K562 (cell line): ENCODE results near the gene TRMT1. TPM values are rescaled to one million over a fixed set of nuclear protein-coding genes. Genes with fewer than 3 reads are reported as not detected.
A peak's percentile ranks its signal among the peaks of the same experiment; 100 is the strongest.

Experiments
- ELF2 ChIP-seq: fragments of 250-450 bp; sonication (Bioruptor Pico); IDR thresholded peaks from 2 replicates; pipeline ENCODE4 v1.5.0; 2021; ENCODE audit warnings: mild to moderate bottlenecking
- FOSL1 ChIP-seq: fragments of 200-800 bp; sonication (Bioruptor generic); conservative IDR thresholded peaks from 2 replicates; pipeline ENCODE4 v1.6.1; 2016; ENCODE audit warnings: missing genetic modification characterization, missing compliant biosample characterization
- GTF2F1 ChIP-seq: IDR thresholded peaks from 2 replicates; pipeline ENCODE4 v1.6.1; 2011; ENCODE audit warnings: low read depth, low read length, improper control_type of control experiment
- MAFK ChIP-seq: IDR thresholded peaks from 2 replicates; pipeline ENCODE4 v1.6.1; 2011; ENCODE audit warnings: low read length, improper control_type of control experiment
- MCM5 ChIP-seq: fragments of 450-650 bp; IDR thresholded peaks from 2 replicates; pipeline ENCODE4 v1.6.1; 2016; ENCODE audit warnings: low read depth
- NFYB ChIP-seq: IDR thresholded peaks from 2 replicates; pipeline ENCODE4 v1.6.1; 2011; ENCODE audit warnings: mild to moderate bottlenecking, moderate library complexity; ENCODE audit not compliant: insufficient read length; ENCODE audit errors: extremely low read depth
- RFX7 ChIP-seq: fragments of 250-450 bp; sonication (Bioruptor Pico); IDR thresholded peaks from 2 replicates; pipeline ENCODE4 v1.5.1; 2021; ENCODE audit warnings: mild to moderate bottlenecking
- RUNX1 ChIP-seq: sonication (generic); IDR thresholded peaks from 2 replicates; pipeline ENCODE4 v1.6.1; 2016; ENCODE audit warnings: antibody characterized with exemption, low read depth
- SMARCA4 ChIP-seq: fragments of 450-650 bp; IDR thresholded peaks from 2 replicates; pipeline ENCODE4 v1.6.1; 2016
- ZBTB7A ChIP-seq: IDR thresholded peaks from 2 replicates; pipeline ENCODE4 v1.6.1; 2011; ENCODE audit warnings: low read depth, mild to moderate bottlenecking, low read length, moderate library complexity, borderline replicate concordance; ENCODE audit not compliant: control insufficient read depth
- ZKSCAN8 ChIP-seq: fragments of 200-800 bp; sonication (Bioruptor generic); IDR thresholded peaks from 2 replicates; pipeline ENCODE4 v1.6.1; 2016; ENCODE audit warnings: missing genetic modification characterization, missing compliant biosample characterization
- ZNF165 ChIP-seq: fragments of 250-450 bp; sonication (Bioruptor Pico); IDR thresholded peaks from 2 replicates; pipeline ENCODE4 v1.4.0; 2020; ENCODE audit warnings: borderline replicate concordance
- polyA plus RNA-seq, 8 experiments: library from polyadenylated mRNA; depleted of rRNA in 4 of 8; stranded (reverse) in 5 of 8; unstranded in 3 of 8; fragments of >200 nt; fragmentation: Nextera tagmentation in 2 of 8; fragmentation: Illumina TruSeq in 1 of 8; extraction: Ambion mirVana in 2 of 8; extraction: Trizol in 1 of 8; gene quantifications; 2 replicates each; pipeline versions ENCODE4 v1.2.1 to v1.2.3, GENCODE V29; 2011 to 2014; ENCODE audit warnings: inconsistent platforms in 1 of 8, missing spikeins in 1 of 8
- total RNA-seq, 7 experiments: library from RNA; depleted of rRNA in 6 of 7; stranded (reverse); fragments of >200 nt in 6 of 7; fragmentation: Illumina TruSeq in 2 of 7; extraction: Trizol in 2 of 7; gene quantifications; 2 replicates each; pipeline versions ENCODE4 v1.2.1 to v1.2.3, GENCODE V29; 2011 to 2021; ENCODE audit warnings: low replicate concordance in 1 of 7
- TF ChIP-seq, protein P1 (sequence below): fragments of 250-450 bp; sonication (Bioruptor Pico); IDR thresholded peaks from 2 replicates; pipeline ENCODE4 v1.9.0; 2021; ENCODE audit warnings: mild to moderate bottlenecking, inconsistent platforms
- TF ChIP-seq, protein P2 (sequence below): fragments of 250-450 bp; sonication (Bioruptor Pico); IDR thresholded peaks from 2 replicates; pipeline ENCODE4 v1.4.0; 2020; ENCODE audit warnings: mild to moderate bottlenecking, moderate library complexity, borderline replicate concordance
- TF ChIP-seq, protein P3 (sequence below), 2 experiments: fragments of 450-650 bp; conservative IDR thresholded peaks; 2 replicates each; pipeline ENCODE4 v1.6.1; 2017; ENCODE audit warnings: mild to moderate bottlenecking in 2 of 2, moderate library complexity in 2 of 2
- TF ChIP-seq, protein P4 (sequence below): fragments of 250-450 bp; sonication (Bioruptor Pico); IDR thresholded peaks from 2 replicates; pipeline ENCODE4 v1.4.0; 2020; ENCODE audit warnings: borderline replicate concordance
- TF ChIP-seq, protein P5 (sequence below): conservative IDR thresholded peaks from 2 replicates; pipeline ENCODE4 v1.6.1; 2011; ENCODE audit warnings: low read depth, mild to moderate bottlenecking, low read length; ENCODE audit not compliant: control insufficient read depth

The TRMT1 gene
- total and polyA plus RNA-seq, 9 of the 15 experiments (the other 6 are each of a cell fraction or from before 2014, with no cell fraction given), result 5.8 to 158 (median 54.3) TPM

DNA sequence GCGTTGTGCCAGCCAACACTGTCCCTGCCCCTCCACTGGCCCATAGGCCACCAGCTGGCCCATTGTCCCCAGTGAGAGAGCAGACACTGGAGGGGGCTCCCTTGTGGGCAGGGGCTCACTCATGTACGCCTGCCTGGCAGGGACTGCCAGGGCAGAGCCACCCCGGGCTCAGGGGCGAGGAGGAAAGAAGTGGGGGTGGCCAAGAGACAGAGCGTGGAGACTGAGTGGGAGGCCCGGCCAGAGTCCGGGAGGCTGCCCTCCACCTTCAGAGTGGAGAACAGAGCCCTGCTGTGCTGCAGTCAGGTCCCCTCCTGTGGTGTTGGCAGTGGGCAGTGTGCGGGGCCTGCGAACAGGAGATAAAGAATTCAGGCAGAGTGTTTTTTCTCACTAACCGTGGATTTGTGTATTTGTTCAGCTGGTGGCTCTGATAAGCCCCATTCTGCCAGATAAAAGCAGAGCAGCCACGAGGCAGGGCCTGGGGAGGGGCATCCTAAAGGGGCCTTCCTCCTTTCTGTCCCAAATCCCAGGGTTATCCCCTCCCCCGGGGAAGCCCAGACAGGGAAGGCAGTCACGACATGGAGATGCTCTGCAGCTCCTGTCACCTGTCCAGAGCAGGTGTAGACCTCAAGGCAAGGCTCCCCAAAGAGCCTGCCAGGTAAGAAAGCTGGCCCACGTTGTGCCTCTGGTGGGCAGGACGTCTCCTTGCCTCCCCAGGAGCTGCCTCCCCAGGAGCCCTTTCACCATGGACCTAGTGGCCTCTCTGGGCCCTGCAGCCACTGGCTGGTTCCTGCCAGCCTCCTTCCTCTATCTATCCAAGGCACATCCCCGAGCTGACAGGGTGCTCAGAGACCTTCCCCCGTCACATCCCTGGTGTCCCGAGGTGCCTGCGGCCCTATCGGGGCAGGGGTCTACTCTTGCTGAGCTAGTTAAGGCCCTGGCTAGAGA is 46.9 kb downstream of the TRMT1 start (continued):
- TF ChIP-seq, protein P1, sequence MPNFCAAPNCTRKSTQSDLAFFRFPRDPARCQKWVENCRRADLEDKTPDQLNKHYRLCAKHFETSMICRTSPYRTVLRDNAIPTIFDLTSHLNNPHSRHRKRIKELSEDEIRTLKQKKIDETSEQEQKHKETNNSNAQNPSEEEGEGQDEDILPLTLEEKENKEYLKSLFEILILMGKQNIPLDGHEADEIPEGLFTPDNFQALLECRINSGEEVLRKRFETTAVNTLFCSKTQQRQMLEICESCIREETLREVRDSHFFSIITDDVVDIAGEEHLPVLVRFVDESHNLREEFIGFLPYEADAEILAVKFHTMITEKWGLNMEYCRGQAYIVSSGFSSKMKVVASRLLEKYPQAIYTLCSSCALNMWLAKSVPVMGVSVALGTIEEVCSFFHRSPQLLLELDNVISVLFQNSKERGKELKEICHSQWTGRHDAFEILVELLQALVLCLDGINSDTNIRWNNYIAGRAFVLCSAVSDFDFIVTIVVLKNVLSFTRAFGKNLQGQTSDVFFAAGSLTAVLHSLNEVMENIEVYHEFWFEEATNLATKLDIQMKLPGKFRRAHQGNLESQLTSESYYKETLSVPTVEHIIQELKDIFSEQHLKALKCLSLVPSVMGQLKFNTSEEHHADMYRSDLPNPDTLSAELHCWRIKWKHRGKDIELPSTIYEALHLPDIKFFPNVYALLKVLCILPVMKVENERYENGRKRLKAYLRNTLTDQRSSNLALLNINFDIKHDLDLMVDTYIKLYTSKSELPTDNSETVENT (CRISPR knock-in tag), result no peak
- no peak for TF ChIP-seq GTF2F1
- TF ChIP-seq, protein P2, sequence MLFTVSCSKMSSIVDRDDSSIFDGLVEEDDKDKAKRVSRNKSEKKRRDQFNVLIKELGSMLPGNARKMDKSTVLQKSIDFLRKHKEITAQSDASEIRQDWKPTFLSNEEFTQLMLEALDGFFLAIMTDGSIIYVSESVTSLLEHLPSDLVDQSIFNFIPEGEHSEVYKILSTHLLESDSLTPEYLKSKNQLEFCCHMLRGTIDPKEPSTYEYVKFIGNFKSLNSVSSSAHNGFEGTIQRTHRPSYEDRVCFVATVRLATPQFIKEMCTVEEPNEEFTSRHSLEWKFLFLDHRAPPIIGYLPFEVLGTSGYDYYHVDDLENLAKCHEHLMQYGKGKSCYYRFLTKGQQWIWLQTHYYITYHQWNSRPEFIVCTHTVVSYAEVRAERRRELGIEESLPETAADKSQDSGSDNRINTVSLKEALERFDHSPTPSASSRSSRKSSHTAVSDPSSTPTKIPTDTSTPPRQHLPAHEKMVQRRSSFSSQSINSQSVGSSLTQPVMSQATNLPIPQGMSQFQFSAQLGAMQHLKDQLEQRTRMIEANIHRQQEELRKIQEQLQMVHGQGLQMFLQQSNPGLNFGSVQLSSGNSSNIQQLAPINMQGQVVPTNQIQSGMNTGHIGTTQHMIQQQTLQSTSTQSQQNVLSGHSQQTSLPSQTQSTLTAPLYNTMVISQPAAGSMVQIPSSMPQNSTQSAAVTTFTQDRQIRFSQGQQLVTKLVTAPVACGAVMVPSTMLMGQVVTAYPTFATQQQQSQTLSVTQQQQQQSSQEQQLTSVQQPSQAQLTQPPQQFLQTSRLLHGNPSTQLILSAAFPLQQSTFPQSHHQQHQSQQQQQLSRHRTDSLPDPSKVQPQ (CRISPR knock-in tag), result no peak
- TF ChIP-seq NFYB, result no peak
- peak; percentile 78 for TF ChIP-seq FOSL1 (tag)
- no peak for TF ChIP-seq ELF2 (CRISPR knock-in tag)
- TF ChIP-seq, protein P3, sequence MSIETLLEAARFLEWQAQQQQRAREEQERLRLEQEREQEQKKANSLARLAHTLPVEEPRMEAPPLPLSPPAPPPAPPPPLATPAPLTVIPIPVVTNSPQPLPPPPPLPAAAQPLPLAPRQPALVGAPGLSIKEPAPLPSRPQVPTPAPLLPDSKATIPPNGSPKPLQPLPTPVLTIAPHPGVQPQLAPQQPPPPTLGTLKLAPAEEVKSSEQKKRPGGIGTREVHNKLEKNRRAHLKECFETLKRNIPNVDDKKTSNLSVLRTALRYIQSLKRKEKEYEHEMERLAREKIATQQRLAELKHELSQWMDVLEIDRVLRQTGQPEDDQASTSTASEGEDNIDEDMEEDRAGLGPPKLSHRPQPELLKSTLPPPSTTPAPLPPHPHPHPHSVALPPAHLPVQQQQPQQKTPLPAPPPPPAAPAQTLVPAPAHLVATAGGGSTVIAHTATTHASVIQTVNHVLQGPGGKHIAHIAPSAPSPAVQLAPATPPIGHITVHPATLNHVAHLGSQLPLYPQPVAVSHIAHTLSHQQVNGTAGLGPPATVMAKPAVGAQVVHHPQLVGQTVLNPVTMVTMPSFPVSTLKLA (conservative IDR thresholded peaks at IDR 0.05), result peak; percentile 93 to 96
- TF ChIP-seq RUNX1, result peak; percentile 78; the same call in 1 of the 2 replicates
- peak; percentile 54; the same call in 1 of the 2 replicates for TF ChIP-seq ZBTB7A
- TF ChIP-seq MAFK, result no peak
- TF ChIP-seq ZNF165 (CRISPR knock-in tag), result 0 out of 2 replicates have a peak, but pooled peaks have one; percentile 60
- TF ChIP-seq, protein P4, sequence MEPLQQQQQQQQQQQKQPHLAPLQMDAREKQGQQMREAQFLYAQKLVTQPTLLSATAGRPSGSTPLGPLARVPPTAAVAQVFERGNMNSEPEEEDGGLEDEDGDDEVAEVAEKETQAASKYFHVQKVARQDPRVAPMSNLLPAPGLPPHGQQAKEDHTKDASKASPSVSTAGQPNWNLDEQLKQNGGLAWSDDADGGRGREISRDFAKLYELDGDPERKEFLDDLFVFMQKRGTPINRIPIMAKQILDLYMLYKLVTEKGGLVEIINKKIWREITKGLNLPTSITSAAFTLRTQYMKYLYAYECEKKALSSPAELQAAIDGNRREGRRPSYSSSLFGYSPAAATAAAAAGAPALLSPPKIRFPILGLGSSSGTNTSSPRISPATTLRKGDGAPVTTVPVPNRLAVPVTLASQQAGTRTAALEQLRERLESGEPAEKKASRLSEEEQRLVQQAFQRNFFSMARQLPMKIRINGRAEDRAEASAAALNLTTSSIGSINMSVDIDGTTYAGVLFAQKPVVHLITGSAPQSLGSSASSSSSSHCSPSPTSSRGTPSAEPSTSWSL (CRISPR knock-in tag), result no peak
- TF ChIP-seq MCM5, result no peak
- no peak for TF ChIP-seq RFX7 (CRISPR knock-in tag)
- TF ChIP-seq, protein P5, sequence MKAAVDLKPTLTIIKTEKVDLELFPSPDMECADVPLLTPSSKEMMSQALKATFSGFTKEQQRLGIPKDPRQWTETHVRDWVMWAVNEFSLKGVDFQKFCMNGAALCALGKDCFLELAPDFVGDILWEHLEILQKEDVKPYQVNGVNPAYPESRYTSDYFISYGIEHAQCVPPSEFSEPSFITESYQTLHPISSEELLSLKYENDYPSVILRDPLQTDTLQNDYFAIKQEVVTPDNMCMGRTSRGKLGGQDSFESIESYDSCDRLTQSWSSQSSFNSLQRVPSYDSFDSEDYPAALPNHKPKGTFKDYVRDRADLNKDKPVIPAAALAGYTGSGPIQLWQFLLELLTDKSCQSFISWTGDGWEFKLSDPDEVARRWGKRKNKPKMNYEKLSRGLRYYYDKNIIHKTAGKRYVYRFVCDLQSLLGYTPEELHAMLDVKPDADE, result peak; percentile 52; the same call in 1 of the 2 replicates
- TF ChIP-seq ZKSCAN8 (CRISPR knock-in tag), result no peak
- peak; percentile 98 for TF ChIP-seq SMARCA4
